ENCODE measurements around the gene CPSF3. TPM values are rescaled to one million over a fixed set of nuclear protein-coding genes. Genes with fewer than 3 reads are reported as not detected.

Gene CPSF3
- total RNA-seq, 5 donors from 2014 or later (not counting 1 experiment from before 2014, with no cell fraction given) = 16.0 to 25.1 (median 21.3) TPM

DNA sequence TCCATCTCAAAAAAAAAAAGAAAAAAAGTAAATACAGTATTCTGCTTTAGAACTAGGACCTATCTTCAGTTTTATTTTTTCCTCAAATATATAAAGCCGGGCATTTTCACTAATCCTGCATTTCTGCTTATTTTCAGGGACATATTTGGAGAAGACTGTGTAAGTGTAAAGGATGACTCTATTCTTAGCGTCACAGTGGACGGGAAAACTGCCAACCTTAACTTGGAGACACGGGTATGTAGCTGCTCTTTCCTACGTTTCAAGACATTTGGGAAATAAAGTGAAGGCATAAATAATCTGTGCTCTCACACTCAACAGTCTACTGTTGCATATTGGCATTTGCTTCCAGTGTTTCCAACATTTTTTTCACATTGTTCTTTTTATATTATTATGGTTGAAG lies 47.8 kb downstream of the CPSF3 start:
- H3K4me3 ChIP-seq (ENCODE audit: control insufficient read depth in 1 of 2, extremely low read depth in 1 of 2, low read length in 1 of 2) = no peak overlapping the region
- no peaks in the 10 kb centered on the region for H3K9me3 Mint-ChIP-seq
- ATAC-seq (replicated peaks in 1 of 4) (no peak), DNase-seq (no peak)
- no peak overlapping the region for H3K27ac ChIP-seq (ENCODE audit: low read length)
- no peaks in the 10 kb centered on the region for H3K9me3 ChIP-seq
- H3K4me3 Mint-ChIP-seq = no peak overlapping the region
- peaks cover 11% of the 10 kb centered on the region for H3K36me3 Mint-ChIP-seq
- no peak overlapping the region for H3K27ac Mint-ChIP-seq
- H3K27me3 Mint-ChIP-seq = no peaks in the 10 kb centered on the region
- H3K27me3 ChIP-seq (replicated peaks in 1 of 2; ENCODE audit: control insufficient read depth in 2 of 2, extremely low read depth in 1 of 2, insufficient read depth in 2 of 2, low read length in 1 of 2) = no peaks in the 10 kb centered on the region
- CTCF ChIA-PET = no interaction called here
- peaks cover 18 to 23% (median 23%) of the 10 kb centered on the region in 3 donors for H3K4me1 Mint-ChIP-seq
- peaks cover 0 to 16% of the 10 kb centered on the region in 2 donors for H3K36me3 ChIP-seq (ENCODE audit: control insufficient read depth in 2 of 2, extremely low read depth in 1 of 2, insufficient read depth in 1 of 2, low read length in 1 of 2)
- 100% methylated on average over 1 of the region's 5 CpGs for WGBS (ENCODE audit: insufficient coverage)
- POLR2A ChIA-PET = no interaction called here
- peaks cover 3 to 26% of the 10 kb centered on the region in 2 experiments for H3K4me1 ChIP-seq (ENCODE audit: control insufficient read depth in 1 of 2, extremely low read depth in 1 of 2, insufficient read depth in 2 of 2, low read length in 2 of 2)

DNA sequence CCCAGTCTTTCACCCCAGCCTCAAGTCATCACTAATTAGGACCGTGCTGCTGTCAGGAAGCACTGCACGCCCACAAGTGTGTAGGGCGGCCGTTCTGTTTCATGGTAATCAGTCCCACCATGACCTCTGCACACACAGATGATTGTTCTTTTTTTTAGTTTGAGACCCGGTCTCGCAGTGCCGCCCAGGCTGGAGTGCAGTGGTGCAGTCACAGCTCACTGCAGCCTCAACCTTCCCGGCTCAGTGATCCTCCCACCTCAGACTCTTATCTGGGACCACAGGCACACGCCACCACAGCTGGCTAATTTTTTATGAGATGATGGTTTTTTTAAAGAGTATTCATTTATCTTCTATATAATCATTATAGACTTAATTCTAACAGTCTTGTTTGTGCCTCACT lies 49.1 kb downstream of the CPSF3 start:
- Histone ChIP-seq H3K27ac (ENCODE audit: low read length) (no peak overlapping the region), H3K4me3 (ENCODE audit: control insufficient read depth in 1 of 2, extremely low read depth in 1 of 2, low read length in 1 of 2) (no peak overlapping the region), H3K36me3 (ENCODE audit: control insufficient read depth in 2 of 2, extremely low read depth in 1 of 2, insufficient read depth in 1 of 2, low read length in 1 of 2) (peaks cover 0 to 16% of the 10 kb centered on the region in 2 donors), H3K9me3 (no peaks in the 10 kb centered on the region), H3K27me3 (replicated peaks in 1 of 2; ENCODE audit: control insufficient read depth in 2 of 2, extremely low read depth in 1 of 2, insufficient read depth in 2 of 2, low read length in 1 of 2) (no peaks in the 10 kb centered on the region), H3K4me1 (ENCODE audit: control insufficient read depth in 1 of 2, extremely low read depth in 1 of 2, insufficient read depth in 2 of 2, low read length in 2 of 2) (peaks cover 3 to 35% of the 10 kb centered on the region in 2 experiments)
- Mint-ChIP-seq H3K4me3 (peak overlapping the region; percentile 76 to 84 (median 80)), H3K4me1 (peaks cover 31 to 36% (median 36%) of the 10 kb centered on the region in 3 donors), H3K27me3 (no peaks in the 10 kb centered on the region), H3K27ac (peak overlapping the region; percentile 59 to 83), H3K9me3 (no peaks in the 10 kb centered on the region), H3K36me3 (peaks cover 16% of the 10 kb centered on the region)
- no peak for ATAC-seq (replicated peaks in 1 of 4)
- no peak for DNase-seq
- CTCF ChIA-PET = no interaction called here
- WGBS (ENCODE audit: insufficient coverage) = 82% methylated on average over 3 of the region's 9 CpGs
- POLR2A ChIA-PET = interaction anchor here in 1 of 2 donors (0.6 kb wide), 1 partner anchor 1154 kb away, joined by 3 read pairs; no protein-coding TSS in a partner anchor

- Histone ChIP-seq H3K4me3 (ENCODE audit: control insufficient read depth in 1 of 2, extremely low read depth in 1 of 2, low read length in 1 of 2) (peak overlapping the region; percentile 76 to 91), H3K27ac (ENCODE audit: low read length) (peak overlapping the region; percentile 96), H3K4me1 (ENCODE audit: control insufficient read depth in 1 of 2, extremely low read depth in 1 of 2, insufficient read depth in 2 of 2, low read length in 2 of 2) (peaks cover 3 to 35% of the 10 kb centered on the region in 2 experiments), H3K27me3 (replicated peaks in 1 of 2; ENCODE audit: control insufficient read depth in 2 of 2, extremely low read depth in 1 of 2, insufficient read depth in 2 of 2, low read length in 1 of 2) (no peaks in the 10 kb centered on the region), H3K36me3 (ENCODE audit: control insufficient read depth in 2 of 2, extremely low read depth in 1 of 2, insufficient read depth in 1 of 2, low read length in 1 of 2) (peaks cover 0 to 13% of the 10 kb centered on the region in 2 donors), H3K9me3 (no peaks in the 10 kb centered on the region)
- ChIA-PET CTCF (interaction anchor here (0.6 to 0.7 kb wide), 3 partner anchors 44 to 1334 kb away, joined by 3 read pairs; partner anchors contain the start of gene YWHAQ (in 1 of the 2)), POLR2A (interaction anchor here in 1 of 2 donors (0.6 to 1.2 kb wide), 3 partner anchors 51 to 817 kb away, joined by 3 to 5 read pairs (median 3); partner anchors contain the start of gene YWHAQ)
- WGBS (ENCODE audit: insufficient coverage) = 60% methylated on average over 23 of the region's 24 CpGs
- Mint-ChIP-seq H3K27ac (peak overlapping the region; percentile 83 to 89), H3K4me1 (peaks cover 39 to 45% (median 45%) of the 10 kb centered on the region in 3 donors), H3K36me3 (peaks cover 18% of the 10 kb centered on the region), H3K27me3 (no peaks in the 10 kb centered on the region), H3K4me3 (peak overlapping the region; percentile 76 to 84 (median 80)), H3K9me3 (no peaks in the 10 kb centered on the region)
- ATAC-seq (replicated peaks in 1 of 4) = peak; percentile 2 to 9 (median 4)
- DNase-seq = peak in 8 of 35 experiments; percentile 6 to 23 (median 12)
Measured at GRCh38 chr2:9473308-9473984, 50.0 kb downstream of the CPSF3 start.

DNA sequence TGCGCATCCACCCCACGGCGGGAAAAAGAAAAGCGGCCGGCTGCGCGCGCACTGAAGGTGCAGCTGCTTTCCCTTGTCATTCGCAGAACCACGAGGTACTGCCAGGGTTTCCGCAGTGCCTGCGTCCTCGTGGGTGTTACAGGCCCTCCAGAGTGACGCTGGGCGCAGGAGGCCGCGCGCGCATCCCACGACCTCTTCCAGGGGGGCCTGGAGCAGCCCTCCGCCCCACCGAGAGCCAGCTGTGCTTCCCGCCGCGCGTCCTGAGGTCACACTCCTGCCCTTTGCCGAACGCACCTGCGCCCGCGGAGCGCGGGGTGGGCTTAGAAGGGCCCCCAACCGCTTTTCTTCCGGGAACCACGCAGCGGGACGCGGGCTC lies 50.5 kb downstream of the CPSF3 start:
- H3K9me3 Mint-ChIP-seq = no peaks in the 10 kb centered on the region
- peak; percentile 74 to 78 (median 76) for ATAC-seq (replicated peaks in 1 of 4)
- 11% methylated on average over 38 of the region's 39 CpGs for WGBS (ENCODE audit: insufficient coverage)
- Histone ChIP-seq H3K4me1 (ENCODE audit: control insufficient read depth in 1 of 2, extremely low read depth in 1 of 2, insufficient read depth in 2 of 2, low read length in 2 of 2) (peaks cover 3 to 38% of the 10 kb centered on the region in 2 experiments), H3K27me3 (replicated peaks in 1 of 2; ENCODE audit: control insufficient read depth in 2 of 2, extremely low read depth in 1 of 2, insufficient read depth in 2 of 2, low read length in 1 of 2) (no peaks in the 10 kb centered on the region), H3K4me3 (ENCODE audit: control insufficient read depth in 1 of 2, extremely low read depth in 1 of 2, low read length in 1 of 2) (peak overlapping the region; percentile 76 to 91), H3K36me3 (ENCODE audit: control insufficient read depth in 2 of 2, extremely low read depth in 1 of 2, insufficient read depth in 1 of 2, low read length in 1 of 2) (peaks cover 0 to 16% of the 10 kb centered on the region in 2 donors), H3K27ac (ENCODE audit: low read length) (peak overlapping the region; percentile 96), H3K9me3 (no peaks in the 10 kb centered on the region)
- peak in 34 of 35 experiments; percentile 41 to 81 (median 66) for DNase-seq
- POLR2A ChIA-PET = interaction anchor here in 1 of 2 donors (0.6 to 1.2 kb wide), 3 partner anchors 52 to 818 kb away, joined by 3 to 5 read pairs (median 3); partner anchors contain the start of gene YWHAQ
- CTCF ChIA-PET = interaction anchor here (0.6 to 0.7 kb wide), 3 partner anchors 44 to 1333 kb away, joined by 3 read pairs; partner anchors contain the start of gene YWHAQ (in 1 of the 2)
- peaks cover 19% of the 10 kb centered on the region for H3K36me3 Mint-ChIP-seq
- H3K4me1 Mint-ChIP-seq = peaks cover 44 to 50% (median 50%) of the 10 kb centered on the region in 3 donors
- H3K27me3 Mint-ChIP-seq = no peaks in the 10 kb centered on the region
- H3K27ac Mint-ChIP-seq = peak overlapping the region; percentile 83 to 89
- H3K4me3 Mint-ChIP-seq = peak overlapping the region; percentile 76 to 84 (median 80)

DNA sequence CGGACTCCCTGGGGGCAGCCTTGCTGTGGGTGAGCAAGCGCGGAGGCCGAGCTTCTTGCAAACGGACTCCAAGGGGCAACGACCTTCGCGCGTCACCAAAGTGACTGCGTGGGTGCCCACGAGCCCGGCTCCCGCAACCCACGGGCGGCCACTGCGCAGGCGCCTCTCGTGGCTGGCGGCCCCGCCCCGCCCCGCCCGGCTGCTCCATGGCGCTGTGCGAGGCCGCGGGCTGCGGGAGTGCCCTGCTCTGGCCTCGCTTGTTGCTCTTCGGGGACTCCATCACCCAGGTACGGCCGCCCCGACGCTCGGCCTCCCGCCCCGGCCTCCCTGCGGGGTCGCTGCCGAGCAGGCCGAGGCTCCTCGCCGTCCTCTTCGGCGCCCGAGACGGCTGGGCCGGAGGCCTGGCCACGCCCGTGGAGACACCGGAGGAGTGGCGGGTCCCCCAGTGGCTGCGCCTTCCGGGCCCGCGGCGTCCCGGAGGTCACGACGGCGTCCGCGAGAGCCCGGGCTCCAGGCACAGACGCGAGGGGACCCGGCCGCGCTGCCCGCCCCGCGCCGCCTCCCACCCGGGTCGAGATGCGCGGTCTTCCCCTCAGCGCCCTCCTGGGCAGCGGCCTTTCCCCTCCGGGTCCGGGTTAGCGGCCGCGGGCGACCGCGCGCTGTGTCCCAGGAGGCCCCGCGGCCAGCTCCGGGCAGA lies 51.1 kb downstream of the CPSF3 start, which contains the start of gene IAH1:
TSS of gene IAH1 (plus strand) at position 191 of the 697 bp plus-strand sequence. CDS start at position 207, 16 bp downstream.
- H3K27ac Mint-ChIP-seq = peak within 1 kb of the TSS; percentile 83 to 89
- ChIA-PET CTCF (interaction anchor here in 1 of 2 donors (0.7 kb wide), 1 partner anchor 156 kb away, joined by 3 read pairs; the partner anchor contains the start of gene YWHAQ), POLR2A (interaction anchor here in 1 of 2 donors (0.6 to 1.2 kb wide), 2 partner anchors 60 to 156 kb away, joined by 3 to 5 read pairs; partner anchors contain the start of gene YWHAQ)
- H3K9me3 ChIP-seq = no peaks in the 10 kb centered on the region
- H3K4me3 ChIP-seq (ENCODE audit: control insufficient read depth in 1 of 2, extremely low read depth in 1 of 2, low read length in 1 of 2) = peak within 1 kb of the TSS; percentile 76 to 91
- no peaks in the 10 kb centered on the region for H3K27me3 Mint-ChIP-seq
- peaks cover 49 to 54% (median 53%) of the 10 kb centered on the region in 3 donors for H3K4me1 Mint-ChIP-seq
- peak; percentile 83 to 91 (median 86) for ATAC-seq (replicated peaks in 1 of 4)
- peak within 1 kb of the TSS; percentile 76 to 84 (median 80) for H3K4me3 Mint-ChIP-seq
- WGBS (ENCODE audit: insufficient coverage) = under 1% methylated on average over 79 of the region's 91 CpGs
- peaks cover 0 to 17% of the 10 kb centered on the region in 2 donors for H3K36me3 ChIP-seq (ENCODE audit: control insufficient read depth in 2 of 2, extremely low read depth in 1 of 2, insufficient read depth in 1 of 2, low read length in 1 of 2)
- H3K4me1 ChIP-seq (ENCODE audit: control insufficient read depth in 1 of 2, extremely low read depth in 1 of 2, insufficient read depth in 2 of 2, low read length in 2 of 2) = peaks cover 3 to 38% of the 10 kb centered on the region in 2 experiments
- no peaks in the 10 kb centered on the region for H3K9me3 Mint-ChIP-seq
- H3K27me3 ChIP-seq (replicated peaks in 1 of 2; ENCODE audit: control insufficient read depth in 2 of 2, extremely low read depth in 1 of 2, insufficient read depth in 2 of 2, low read length in 1 of 2) = no peaks in the 10 kb centered on the region
- H3K27ac ChIP-seq (ENCODE audit: low read length) = peak within 1 kb of the TSS; percentile 96
- peaks cover 23% of the 10 kb centered on the region for H3K36me3 Mint-ChIP-seq
- peak in 34 of 35 experiments; percentile 34 to 86 (median 70) for DNase-seq

DNA sequence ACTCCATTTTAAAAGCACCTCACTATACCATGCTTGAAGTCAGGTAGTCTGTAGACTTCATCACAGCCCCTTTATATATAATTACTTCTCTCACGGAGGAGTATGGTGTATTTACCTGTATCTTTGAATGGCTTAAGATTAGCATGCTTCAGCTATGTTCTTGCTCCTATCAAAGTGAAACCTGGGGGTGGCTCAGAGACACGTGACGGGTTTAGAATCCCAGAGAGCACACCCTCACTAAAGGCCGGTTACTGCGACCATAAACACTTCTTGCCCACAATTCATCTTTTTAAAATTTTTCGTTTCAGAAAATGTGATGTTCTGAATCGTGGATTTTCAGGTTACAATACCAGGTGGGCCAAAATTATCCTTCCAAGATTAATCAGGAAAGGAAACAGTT lies 54.5 kb downstream of the CPSF3 start:
- no peak overlapping the region for H3K4me3 Mint-ChIP-seq
- ChIA-PET POLR2A (no interaction called here), CTCF (no interaction called here)
- DNase-seq (no peak), ATAC-seq (replicated peaks in 1 of 4) (no peak)
- peaks cover 31% of the 10 kb centered on the region for H3K36me3 Mint-ChIP-seq
- H3K9me3 ChIP-seq = no peaks in the 10 kb centered on the region
- 44% methylated on average over 6 of the region's 7 CpGs for WGBS (ENCODE audit: insufficient coverage)
- no peak overlapping the region for H3K27ac ChIP-seq (ENCODE audit: low read length)
- no peaks in the 10 kb centered on the region for H3K27me3 ChIP-seq (replicated peaks in 1 of 2; ENCODE audit: control insufficient read depth in 2 of 2, extremely low read depth in 1 of 2, insufficient read depth in 2 of 2, low read length in 1 of 2)
- H3K4me1 Mint-ChIP-seq = peaks cover 49 to 61% (median 61%) of the 10 kb centered on the region in 3 donors
- H3K9me3 Mint-ChIP-seq = no peaks in the 10 kb centered on the region
- peaks cover 0 to 41% of the 10 kb centered on the region in 2 donors for H3K36me3 ChIP-seq (ENCODE audit: control insufficient read depth in 2 of 2, extremely low read depth in 1 of 2, insufficient read depth in 1 of 2, low read length in 1 of 2)
- no peak overlapping the region for H3K4me3 ChIP-seq (ENCODE audit: control insufficient read depth in 1 of 2, extremely low read depth in 1 of 2, low read length in 1 of 2)
- H3K4me1 ChIP-seq (ENCODE audit: control insufficient read depth in 1 of 2, extremely low read depth in 1 of 2, insufficient read depth in 2 of 2, low read length in 2 of 2) = peaks cover 3 to 38% of the 10 kb centered on the region in 2 experiments
- no peaks in the 10 kb centered on the region for H3K27me3 Mint-ChIP-seq
- peak overlapping the region; percentile 57 to 76 for H3K27ac Mint-ChIP-seq

Data from T-cell (primary cell).